WERI-Rb-1 (cell line): Measurements from ENCODE around the gene OSTM1.

Source experiments
- DNase-seq: peaks from one replicate; pipeline ENCODE4 v3.0.0-alpha.2; 2020
- H3K27ac ChIP-seq: fragments of 250-450 bp; sonication (Bioruptor Pico); 2 replicates; pipeline ENCODE4 v1.5.1; 2020; ENCODE audit warnings: mild to moderate bottlenecking, moderate library complexity
- H3K27me3 ChIP-seq: fragments of 250-450 bp; sonication (Bioruptor Pico); 2 replicates; pipeline ENCODE4 v1.5.1; 2021; ENCODE audit warnings: mild to moderate bottlenecking, low read depth, moderate library complexity; ENCODE audit not compliant: insufficient read depth, severe bottlenecking
- H3K36me3 ChIP-seq: fragments of 250-450 bp; sonication (Bioruptor Pico); 2 replicates; pipeline ENCODE4 v1.5.1; 2020; ENCODE audit warnings: mild to moderate bottlenecking, moderate library complexity
- H3K4me3 ChIP-seq: 2 replicates; pipeline ENCODE4 v1.5.1; 2011; ENCODE audit warnings: low read depth, mild to moderate bottlenecking, control low read depth, low read length
- H3K9me3 ChIP-seq: fragments of 250-450 bp; sonication (Bioruptor Pico); 2 replicates; pipeline ENCODE4 v1.5.1; 2021; ENCODE audit warnings: mild to moderate bottlenecking, moderate library complexity; ENCODE audit not compliant: severe bottlenecking
- TF ChIP-seq, protein P1 (sequence below): IDR thresholded peaks from 2 replicates; pipeline ENCODE4 v1.5.1; 2011; ENCODE audit warnings: low read depth, mild to moderate bottlenecking, control low read depth, inconsistent platforms, low read length

The OSTM1 gene

DNA sequence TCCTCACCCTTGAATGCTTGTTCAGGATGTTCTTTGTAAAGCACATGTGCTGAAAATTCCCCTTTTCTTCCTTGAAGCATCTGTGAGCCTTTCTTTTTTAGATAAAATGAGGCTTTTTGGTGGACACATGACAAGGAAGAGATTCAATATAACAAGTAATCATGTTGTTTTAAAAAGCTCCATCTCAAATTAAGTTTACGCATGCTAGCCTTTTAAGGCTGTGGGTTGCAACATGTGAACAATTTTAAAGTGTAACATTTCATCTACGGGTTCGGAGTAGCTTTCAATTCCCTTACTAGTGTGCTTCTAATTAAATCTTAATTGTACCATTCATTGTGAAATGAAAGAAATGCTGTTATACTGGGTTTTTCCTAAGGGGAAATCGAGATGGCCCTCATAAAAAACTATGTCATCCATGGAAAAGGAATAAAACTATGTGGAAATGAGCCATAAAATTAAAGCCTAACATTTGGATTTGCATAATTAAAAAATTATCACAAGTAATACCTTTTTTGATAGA lies 19.3 kb upstream of the OSTM1 start:
- peaks cover 3% of the 10 kb centered on the region for H3K9me3 ChIP-seq
- no peaks in the 10 kb centered on the region for H3K27me3 ChIP-seq
- H3K27ac ChIP-seq, result no peak overlapping the region
- TF ChIP-seq, protein P1, sequence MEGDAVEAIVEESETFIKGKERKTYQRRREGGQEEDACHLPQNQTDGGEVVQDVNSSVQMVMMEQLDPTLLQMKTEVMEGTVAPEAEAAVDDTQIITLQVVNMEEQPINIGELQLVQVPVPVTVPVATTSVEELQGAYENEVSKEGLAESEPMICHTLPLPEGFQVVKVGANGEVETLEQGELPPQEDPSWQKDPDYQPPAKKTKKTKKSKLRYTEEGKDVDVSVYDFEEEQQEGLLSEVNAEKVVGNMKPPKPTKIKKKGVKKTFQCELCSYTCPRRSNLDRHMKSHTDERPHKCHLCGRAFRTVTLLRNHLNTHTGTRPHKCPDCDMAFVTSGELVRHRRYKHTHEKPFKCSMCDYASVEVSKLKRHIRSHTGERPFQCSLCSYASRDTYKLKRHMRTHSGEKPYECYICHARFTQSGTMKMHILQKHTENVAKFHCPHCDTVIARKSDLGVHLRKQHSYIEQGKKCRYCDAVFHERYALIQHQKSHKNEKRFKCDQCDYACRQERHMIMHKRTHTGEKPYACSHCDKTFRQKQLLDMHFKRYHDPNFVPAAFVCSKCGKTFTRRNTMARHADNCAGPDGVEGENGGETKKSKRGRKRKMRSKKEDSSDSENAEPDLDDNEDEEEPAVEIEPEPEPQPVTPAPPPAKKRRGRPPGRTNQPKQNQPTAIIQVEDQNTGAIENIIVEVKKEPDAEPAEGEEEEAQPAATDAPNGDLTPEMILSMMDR, result no peak
- H3K36me3 ChIP-seq, result no peaks in the 10 kb centered on the region
- no peak for DNase-seq
- no peak overlapping the region for H3K4me3 ChIP-seq

GRCh38 chr6:108091288-108091687 lies 16.7 kb upstream of the OSTM1 start:
- TF ChIP-seq, protein P1, result no peak
- Histone ChIP-seq H3K27me3 (no peaks in the 10 kb centered on the region), H3K4me3 (no peak overlapping the region)

GRCh38 chr6:108083349-108083748 lies 8.8 kb upstream of the OSTM1 start:
- H3K9me3 ChIP-seq, result no peaks in the 10 kb centered on the region
- H3K36me3 ChIP-seq, result no peaks in the 10 kb centered on the region
- TF ChIP-seq, protein P1, result no peak
- no peak for DNase-seq
- no peak overlapping the region for H3K27ac ChIP-seq
- H3K27me3 ChIP-seq, result no peaks in the 10 kb centered on the region
- no peak overlapping the region for H3K4me3 ChIP-seq

More at GRCh38 chr6:108091288-108091687, 16.7 kb upstream of the OSTM1 start:
- DNase-seq, result no peak
- Histone ChIP-seq H3K36me3 (no peaks in the 10 kb centered on the region), H3K27ac (no peak overlapping the region), H3K9me3 (no peaks in the 10 kb centered on the region)

DNA sequence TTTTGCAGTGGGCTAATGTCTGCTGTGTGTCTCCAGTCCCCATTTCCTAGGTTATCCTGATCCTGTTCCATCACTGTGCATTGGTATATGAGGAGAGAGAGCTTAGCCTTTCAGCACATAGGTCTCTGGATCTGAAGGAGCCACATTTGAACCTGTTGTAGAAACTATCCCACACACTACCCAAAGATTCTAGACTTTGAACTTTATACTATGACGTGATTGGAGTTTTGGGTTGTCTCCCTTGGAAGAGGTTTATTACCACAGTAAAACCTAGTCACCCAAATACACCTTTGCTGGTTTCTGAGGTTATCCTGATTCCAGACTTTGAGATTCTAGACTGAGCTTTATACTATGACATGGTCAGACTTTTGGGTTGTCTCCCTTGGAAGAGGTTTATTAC lies 8.0 kb upstream of the OSTM1 start:
- no peak for DNase-seq
- Histone ChIP-seq H3K4me3 (no peak overlapping the region), H3K9me3 (no peaks in the 10 kb centered on the region), H3K27ac (no peak overlapping the region), H3K27me3 (no peaks in the 10 kb centered on the region), H3K36me3 (no peaks in the 10 kb centered on the region)
- TF ChIP-seq, protein P1, result no peak

- H3K9me3 ChIP-seq, result no peaks in the 10 kb centered on the region
- H3K27ac ChIP-seq, result no peak overlapping the region
- TF ChIP-seq, protein P1, result no peak
- H3K4me3 ChIP-seq, result no peak overlapping the region
- no peak for DNase-seq
- no peaks in the 10 kb centered on the region for H3K27me3 ChIP-seq
- H3K36me3 ChIP-seq, result no peaks in the 10 kb centered on the region
Observed at GRCh38 chr6:108080010-108080780, 5.7 kb upstream of the OSTM1 start.
